ENCODE results near the gene KCNK3.
"Not testable (repeated sequence)": the region's sequence is repeated elsewhere in the genome, so short reads cannot be mapped to it uniquely, and the experiment has no call there.

Gene KCNK3

GRCh38 chr2:26692279-26692896 is at the start of gene KCNK3:
TSS of gene KCNK3 (plus strand) at chr2:26692722. CDS start at chr2:26692876, 154 bp downstream.
- peak; percentile 66 for DNase-seq

- DNase-seq = no peak
Measured at GRCh38 chr2:26644188-26644835, 48.2 kb upstream of the KCNK3 start.

GRCh38 chr2:26645762-26646161 is 46.8 kb upstream of the KCNK3 start:
- DNase-seq = no peak

- no peak for DNase-seq
Measured at GRCh38 chr2:26646986-26647672, 45.4 kb upstream of the KCNK3 start.

GRCh38 chr2:26647981-26648380 is 44.5 kb upstream of the KCNK3 start:
- DNase-seq = no peak

GRCh38 chr2:26648516-26648915 is 44.0 kb upstream of the KCNK3 start:
- no peak for DNase-seq

GRCh38 chr2:26649322-26649721 is 43.2 kb upstream of the KCNK3 start:
- DNase-seq = peak; percentile 31

- no peak for DNase-seq
Measured at GRCh38 chr2:26649992-26650712, 42.4 kb upstream of the KCNK3 start.

GRCh38 chr2:26650713-26651469 is 41.6 kb upstream of the KCNK3 start:
- no peak for DNase-seq

GRCh38 chr2:26651470-26651771 is 41.1 kb upstream of the KCNK3 start:
- DNase-seq = no peak

- DNase-seq = no peak
Measured at GRCh38 chr2:26651799-26652198, 40.7 kb upstream of the KCNK3 start.

- no peak for DNase-seq
Measured at GRCh38 chr2:26652361-26653041, 40.0 kb upstream of the KCNK3 start.

- DNase-seq = no peak
Measured at GRCh38 chr2:26653207-26654060, 39.1 kb upstream of the KCNK3 start.

GRCh38 chr2:26654061-26654340 is 38.5 kb upstream of the KCNK3 start:
- no peak for DNase-seq

GRCh38 chr2:26655120-26655519 is 37.4 kb upstream of the KCNK3 start:
- not testable (repeated sequence) for DNase-seq

- no peak for DNase-seq
Measured at GRCh38 chr2:26655611-26656195, 36.8 kb upstream of the KCNK3 start.

GRCh38 chr2:26657265-26657664 is 35.3 kb upstream of the KCNK3 start:
- no peak for DNase-seq

- DNase-seq = no peak
Measured at GRCh38 chr2:26658691-26659346, 33.7 kb upstream of the KCNK3 start.

GRCh38 chr2:26660363-26660962 is 32.1 kb upstream of the KCNK3 start:
- DNase-seq = no peak

GRCh38 chr2:26665296-26665695 is 27.2 kb upstream of the KCNK3 start:
- DNase-seq = not testable (repeated sequence)

All from NCI-H526 treated with DMSO at 0.1 percent for 48 hours (cell line).